ENCODE data around the gene CTDP1. TPM values are rescaled to one million over a fixed set of nuclear protein-coding genes. Genes with fewer than 3 reads are reported as not detected.
"Not testable (repeated sequence)": the region's sequence is repeated elsewhere in the genome, so short reads cannot be mapped to it uniquely, and the experiment has no call there.

CTDP1 gene
- total RNA-seq, 2 donors from 2014 or later = 8.8 to 21.8 TPM

- peaks cover 7 to 19% of the 10 kb centered on the region in 2 donors for H3K36me3 ChIP-seq (replicated peaks in 1 of 2; ENCODE audit: insufficient read depth in 1 of 2, low read depth in 2 of 2)
- TF ChIP-seq CTCF (IDR thresholded peaks at IDR 0.05) (no peak), POLR2A (IDR thresholded peaks at IDR 0.05) (no peak)
- ATAC-seq (no peak), DNase-seq (no peak)
- H3K27ac ChIP-seq = no peak overlapping the region
- no peaks in the 10 kb centered on the region for H3K27me3 ChIP-seq
- H3K4me3 ChIP-seq = no peak overlapping the region
- H3K4me1 ChIP-seq = no peaks in the 10 kb centered on the region
- intact Hi-C loops (cut with DNase I) = no loop called here
- WGBS, 2 donors = 95 to 100% methylated on average over 27 to 35 of the region's 35 CpGs
- peaks cover 0 to 5% (median 0%) of the 10 kb centered on the region in 3 donors for H3K9me3 ChIP-seq
These were observed 49.5 kb downstream of the CTDP1 start for GRCh38 chr18:79728931-79729586.

GRCh38 chr18:79729611-79730010 is 50.0 kb downstream of the CTDP1 start:
- Histone ChIP-seq H3K27ac (no peak overlapping the region), H3K36me3 (replicated peaks in 1 of 2; ENCODE audit: insufficient read depth in 1 of 2, low read depth in 2 of 2) (peaks cover 7 to 22% of the 10 kb centered on the region in 2 donors), H3K4me3 (no peak overlapping the region), H3K9me3 (peaks cover 0 to 5% (median 0%) of the 10 kb centered on the region in 3 donors), H3K27me3 (no peaks in the 10 kb centered on the region), H3K4me1 (no peaks in the 10 kb centered on the region)
- TF ChIP-seq CTCF (IDR thresholded peaks at IDR 0.05) (no peak), POLR2A (IDR thresholded peaks at IDR 0.05) (no peak)
- intact Hi-C loops (cut with DNase I) = no loop called here
- ATAC-seq (no peak), DNase-seq (no peak)
- 98 to 99% methylated on average over 7 to 12 of the region's 12 CpGs for WGBS, 2 donors

GRCh38 chr18:79730804-79731203 is 51.2 kb downstream of the CTDP1 start:
- no peak overlapping the region for H3K27ac ChIP-seq
- H3K36me3 ChIP-seq (replicated peaks in 1 of 2; ENCODE audit: insufficient read depth in 1 of 2, low read depth in 2 of 2) = peaks cover 7 to 22% of the 10 kb centered on the region in 2 donors
- 94 to 95% methylated on average over 6 to 11 of the region's 11 CpGs for WGBS, 2 donors
- TF ChIP-seq CTCF (IDR thresholded peaks at IDR 0.05) (no peak), POLR2A (IDR thresholded peaks at IDR 0.05) (no peak)
- DNase-seq (no peak), ATAC-seq (no peak)
- no peaks in the 10 kb centered on the region for H3K27me3 ChIP-seq
- intact Hi-C loops (cut with DNase I) = no loop called here
- peaks cover 0 to 5% (median 0%) of the 10 kb centered on the region in 3 donors for H3K9me3 ChIP-seq
- no peak overlapping the region for H3K4me3 ChIP-seq
- no peaks in the 10 kb centered on the region for H3K4me1 ChIP-seq

- H3K27ac ChIP-seq; H3K4me1 ChIP-seq; ATAC-seq; DNase-seq; H3K9me3 ChIP-seq; H3K4me3 ChIP-seq; H3K27me3 ChIP-seq; intact Hi-C loops (cut with DNase I): not testable (repeated sequence)
- H3K36me3 ChIP-seq (replicated peaks in 1 of 2; ENCODE audit: insufficient read depth in 1 of 2, low read depth in 2 of 2) = peaks cover 7 to 24% of the 10 kb centered on the region in 2 donors
- 87 to 93% methylated on average over 11 to 13 of the region's 17 CpGs for WGBS, 2 donors
These were observed 52.5 kb downstream of the CTDP1 start for GRCh38 chr18:79731881-79732720.

- no peaks in the 10 kb centered on the region for H3K27me3 ChIP-seq
- no peaks in the 10 kb centered on the region for H3K4me1 ChIP-seq
- DNase-seq = no peak
- no peak overlapping the region for H3K27ac ChIP-seq
- H3K4me3 ChIP-seq = no peak overlapping the region
- no peak for TF ChIP-seq CTCF (IDR thresholded peaks at IDR 0.05)
- TF ChIP-seq POLR2A (IDR thresholded peaks at IDR 0.05) = no peak
- peaks cover 7 to 27% of the 10 kb centered on the region in 2 donors for H3K36me3 ChIP-seq (replicated peaks in 1 of 2; ENCODE audit: insufficient read depth in 1 of 2, low read depth in 2 of 2)
- H3K9me3 ChIP-seq = peaks cover 0 to 5% (median 0%) of the 10 kb centered on the region in 3 donors
- 94 to 95% methylated on average over 9 of the region's 9 CpGs for WGBS, 2 donors
- ATAC-seq = no peak
- intact Hi-C loops (cut with DNase I) = no loop called here
These were observed 53.1 kb downstream of the CTDP1 start for GRCh38 chr18:79732721-79733025.

All from body of pancreas (tissue), 4 donors.